ENCODE results near the gene MAPKAP1.

MAPKAP1 gene

DNA sequence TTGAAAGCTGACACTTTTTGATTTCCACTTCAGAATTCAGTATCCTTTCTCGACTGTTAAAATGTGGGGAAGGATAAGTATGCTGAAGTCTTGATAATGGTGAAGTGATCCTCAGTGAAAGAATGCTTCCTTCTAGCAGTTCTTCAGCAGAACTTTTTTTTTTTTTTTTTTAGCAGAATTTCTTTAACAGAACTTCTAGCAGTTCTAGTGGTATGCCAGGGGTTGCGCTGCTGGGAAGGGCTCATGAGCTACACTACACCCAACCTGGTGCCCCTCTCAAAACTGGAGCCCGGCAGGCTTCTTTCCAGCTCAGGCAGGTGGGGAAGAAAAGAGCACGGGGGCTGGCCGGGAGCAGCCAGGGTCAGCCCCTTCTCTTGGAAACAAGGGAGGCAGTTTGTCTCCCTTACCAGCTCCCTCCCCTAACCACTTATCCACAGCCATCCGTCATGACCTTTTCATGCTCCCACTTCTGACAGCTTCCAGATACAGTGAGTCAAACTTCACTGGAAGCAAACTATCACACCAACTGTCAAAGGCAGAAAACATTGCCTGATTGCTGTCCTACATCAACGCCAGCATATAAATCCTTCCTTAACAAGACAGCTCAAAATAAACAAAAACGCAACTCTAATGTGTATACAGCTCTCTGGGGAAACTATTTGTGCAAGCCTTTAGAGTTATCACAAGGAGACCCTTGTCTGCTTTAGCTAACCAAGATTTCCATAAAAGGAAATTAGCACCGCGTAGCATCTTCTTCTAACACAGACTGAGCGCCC lies 233.9 kb downstream of the MAPKAP1 start:
- no peak for DNase-seq

DNA sequence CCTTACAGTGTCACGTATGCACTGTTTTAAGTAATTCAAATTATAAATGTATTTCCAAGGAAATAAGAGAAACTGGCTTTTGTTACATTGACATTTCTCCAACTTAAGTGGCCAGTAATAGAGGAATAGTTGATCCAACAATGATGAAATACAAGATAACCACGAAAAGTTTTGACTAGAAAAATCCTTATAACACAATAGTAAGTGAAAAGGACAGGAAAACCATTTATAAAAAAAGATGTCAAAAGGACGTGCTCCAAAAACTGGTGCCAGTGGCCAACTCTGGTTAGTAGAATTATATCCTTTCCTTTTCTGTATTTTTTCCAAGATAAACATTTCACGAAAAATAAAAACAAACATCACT lies 234.5 kb downstream of the MAPKAP1 start:
- no peak for DNase-seq

DNA sequence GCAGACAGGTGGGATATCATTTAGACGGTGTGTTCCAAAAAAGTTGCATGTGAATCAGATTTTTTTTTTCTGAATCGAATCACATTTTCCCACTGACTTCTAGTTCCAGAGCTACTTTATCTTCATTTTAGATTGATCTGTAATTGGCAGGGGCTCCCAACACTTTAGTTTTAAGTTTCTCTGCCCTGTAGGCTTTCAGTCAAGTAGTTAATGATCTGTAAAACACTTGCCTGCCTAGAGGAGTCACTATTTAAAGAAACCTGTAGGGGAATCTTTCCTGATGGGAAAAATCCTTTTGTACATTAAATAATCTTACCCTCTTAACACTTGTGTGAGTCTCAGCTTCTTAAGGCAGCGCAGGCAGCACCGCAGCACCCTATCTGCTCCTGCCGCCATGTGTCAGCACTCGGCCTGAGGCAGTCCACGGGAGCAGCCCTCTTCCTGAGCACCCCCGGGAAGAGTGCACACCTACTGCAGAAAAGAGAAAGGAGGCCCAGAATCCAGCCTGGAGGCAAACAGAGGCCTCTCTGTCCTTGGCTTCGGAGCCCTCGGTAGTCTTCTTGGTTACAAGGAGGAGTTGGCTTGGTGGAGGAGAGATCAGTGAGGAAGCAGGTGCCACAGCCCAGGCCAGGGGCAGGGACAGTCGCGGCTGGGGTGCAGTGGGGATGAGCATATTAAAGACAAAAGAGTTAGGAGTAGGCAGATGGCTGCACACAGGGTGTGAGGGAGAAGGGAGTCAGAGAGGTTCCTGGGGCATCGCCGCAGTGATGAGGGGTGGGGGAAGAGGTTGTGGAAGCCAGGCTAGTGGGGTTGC lies 236.0 kb downstream of the MAPKAP1 start:
- no peak for DNase-seq

DNA sequence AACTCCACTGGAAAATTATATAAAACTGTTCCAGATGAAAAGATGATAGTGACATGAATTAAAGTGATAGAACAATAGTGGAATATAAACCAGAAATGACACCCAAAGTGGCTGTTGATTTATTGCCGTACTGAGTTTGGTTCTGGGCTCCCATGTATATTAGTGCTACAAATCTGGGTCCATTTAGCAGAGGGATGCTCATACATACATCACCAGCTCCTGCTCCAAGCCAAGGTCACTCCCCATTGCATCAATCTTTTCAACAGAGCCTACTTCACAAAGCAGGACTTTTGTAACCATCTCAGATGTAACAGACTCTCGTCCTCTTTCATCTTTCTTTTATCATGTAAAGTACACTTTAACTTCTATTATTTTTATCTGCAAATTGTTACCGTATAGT lies 236.8 kb downstream of the MAPKAP1 start:
- no peak for DNase-seq

DNA sequence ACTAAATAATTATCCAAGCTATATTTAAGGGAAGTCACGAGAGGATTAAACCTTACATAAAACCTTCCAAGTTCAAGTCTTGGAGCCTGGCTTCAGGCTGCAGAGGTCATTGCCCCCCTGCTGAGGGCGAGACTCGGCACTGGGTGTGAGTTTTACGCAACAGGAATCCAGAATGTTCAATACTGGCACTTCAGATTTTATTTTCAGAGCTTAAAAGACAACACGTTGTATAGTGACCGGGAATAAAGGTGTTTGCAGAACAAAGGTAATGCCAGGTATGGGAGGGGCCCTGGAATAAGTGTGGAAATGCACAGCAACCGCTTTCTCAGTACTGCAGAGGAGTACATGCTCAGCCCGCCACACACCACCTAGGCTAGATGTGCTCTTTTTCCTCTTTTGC lies 238.4 kb downstream of the MAPKAP1 start:
- DNase-seq: no peak

DNA sequence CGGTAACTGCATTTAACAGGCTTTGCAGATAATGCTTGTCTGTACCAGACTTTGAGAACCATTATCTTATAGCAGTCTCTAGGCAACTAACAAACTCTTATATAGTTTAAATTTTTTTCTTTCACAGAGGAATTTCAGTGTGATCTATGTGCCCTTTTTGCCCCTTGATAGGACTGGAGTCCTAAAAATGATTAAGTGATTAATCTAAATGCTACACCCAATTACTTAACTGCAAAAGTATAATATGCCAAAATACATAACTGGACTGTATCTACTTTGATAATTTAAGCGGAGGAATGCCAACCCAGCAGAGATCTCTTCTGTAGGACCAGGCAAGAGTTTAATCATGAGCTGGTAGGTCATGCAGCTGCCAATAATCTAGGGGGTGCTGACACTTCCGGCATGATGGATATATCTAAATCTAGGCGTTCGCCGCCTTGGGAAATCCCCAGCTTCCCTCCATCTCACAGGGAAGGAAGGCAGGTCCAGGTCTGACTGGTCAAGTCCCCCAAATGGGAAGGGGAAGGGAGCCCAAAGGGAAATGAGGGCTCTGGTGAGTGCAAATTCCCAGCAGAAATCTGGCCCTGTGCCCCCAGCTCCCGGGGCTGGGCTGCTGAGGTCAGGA lies 239.8 kb downstream of the MAPKAP1 start:
- DNase-seq: no peak

DNA sequence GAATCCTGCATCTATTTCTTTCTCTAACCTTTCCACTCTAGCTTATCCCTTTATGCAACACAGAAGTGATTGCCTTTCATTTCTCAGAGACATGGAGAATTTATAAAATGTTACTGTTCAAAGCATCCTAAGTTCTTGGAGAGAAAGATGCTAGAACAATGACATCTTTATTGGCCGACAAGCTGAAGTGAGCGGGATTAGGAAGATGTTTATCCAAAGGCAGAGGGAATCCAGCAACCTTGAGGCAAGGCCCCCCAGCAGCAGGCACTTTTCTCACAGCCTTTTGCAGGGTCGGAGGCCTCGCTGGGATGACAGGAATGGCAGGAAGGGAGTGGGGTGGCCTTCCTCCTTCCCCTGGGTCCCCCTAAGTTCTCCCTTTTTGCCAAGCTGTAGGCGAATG lies 240.6 kb downstream of the MAPKAP1 start:
- DNase-seq: no peak

DNA sequence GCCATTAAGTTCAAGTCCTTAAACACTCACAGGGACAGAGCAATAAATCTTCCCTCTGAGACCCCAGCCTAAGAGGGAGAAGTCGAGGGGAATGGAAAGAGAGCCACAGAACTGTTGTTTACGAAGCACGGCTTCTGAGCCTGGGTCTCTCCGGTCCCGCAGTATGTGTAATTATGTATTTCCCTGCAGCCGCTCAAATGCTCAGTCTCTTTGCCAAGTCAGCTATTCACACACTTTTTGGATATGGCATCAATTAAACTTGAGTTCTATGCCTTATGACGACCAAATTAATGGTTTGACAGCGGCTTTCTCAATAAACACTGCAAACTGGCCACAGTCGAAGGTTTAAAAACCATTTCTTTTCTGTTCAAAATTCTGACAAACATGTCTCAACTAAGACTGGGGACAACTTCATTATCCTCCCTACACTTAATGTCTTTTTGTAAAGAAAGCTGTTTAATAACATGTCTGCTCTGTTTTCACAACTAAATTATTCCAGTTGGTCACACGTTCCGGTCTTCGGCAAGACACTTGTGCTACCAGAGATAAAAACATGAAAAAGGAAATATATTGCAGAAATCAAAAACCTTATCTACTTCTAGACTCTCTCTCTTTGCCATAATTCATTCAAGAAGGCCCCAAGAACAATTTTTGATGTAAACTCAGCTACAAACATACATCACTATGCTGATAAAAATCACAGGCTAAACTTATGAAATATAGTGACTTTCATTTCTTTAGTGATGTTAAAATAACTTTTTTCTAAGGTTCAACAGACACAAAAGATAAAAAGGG lies 242.2 kb downstream of the MAPKAP1 start:
- DNase-seq: no peak

DNA sequence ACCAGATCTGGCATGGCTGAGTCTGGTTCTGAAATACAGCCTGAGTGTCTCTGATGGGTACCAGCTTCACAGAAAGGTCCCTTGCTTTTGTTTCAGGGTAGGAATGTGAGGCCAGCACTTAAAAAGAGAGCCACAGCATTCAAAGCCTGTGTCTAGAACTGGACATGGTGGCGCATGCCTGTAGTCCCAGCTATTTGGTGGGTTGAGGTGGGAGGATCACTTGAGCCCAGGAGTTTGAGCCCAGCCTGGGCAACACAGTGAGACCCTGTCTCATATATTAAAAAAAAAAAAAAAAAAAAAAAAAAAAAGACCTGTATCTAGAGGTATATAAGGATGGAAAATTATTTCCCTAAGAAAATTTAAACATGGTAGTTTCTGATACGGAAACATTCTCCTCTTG lies 243.1 kb downstream of the MAPKAP1 start:
- DNase-seq: no peak

DNA sequence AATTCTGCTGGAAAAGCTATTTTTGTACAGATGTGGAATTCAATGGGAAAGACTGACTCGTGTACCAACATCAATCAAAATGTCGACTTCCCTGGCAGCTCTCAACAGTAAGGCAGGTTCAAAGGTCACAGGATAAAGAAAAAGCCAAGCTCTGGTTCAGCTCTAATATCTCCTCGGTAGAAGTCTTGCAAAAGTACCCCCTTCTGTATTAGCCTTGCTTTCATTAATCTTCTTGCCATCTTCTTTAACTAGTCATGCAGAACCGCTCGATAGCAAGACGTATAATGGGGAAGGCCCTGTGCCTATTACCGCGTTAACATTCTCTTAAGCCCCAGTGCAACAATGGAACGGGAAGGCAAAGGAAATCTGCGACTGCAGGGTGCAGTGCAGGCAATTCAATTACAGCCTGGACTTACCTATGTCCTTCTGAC lies 244.1 kb downstream of the MAPKAP1 start:
- no peak for DNase-seq

DNA sequence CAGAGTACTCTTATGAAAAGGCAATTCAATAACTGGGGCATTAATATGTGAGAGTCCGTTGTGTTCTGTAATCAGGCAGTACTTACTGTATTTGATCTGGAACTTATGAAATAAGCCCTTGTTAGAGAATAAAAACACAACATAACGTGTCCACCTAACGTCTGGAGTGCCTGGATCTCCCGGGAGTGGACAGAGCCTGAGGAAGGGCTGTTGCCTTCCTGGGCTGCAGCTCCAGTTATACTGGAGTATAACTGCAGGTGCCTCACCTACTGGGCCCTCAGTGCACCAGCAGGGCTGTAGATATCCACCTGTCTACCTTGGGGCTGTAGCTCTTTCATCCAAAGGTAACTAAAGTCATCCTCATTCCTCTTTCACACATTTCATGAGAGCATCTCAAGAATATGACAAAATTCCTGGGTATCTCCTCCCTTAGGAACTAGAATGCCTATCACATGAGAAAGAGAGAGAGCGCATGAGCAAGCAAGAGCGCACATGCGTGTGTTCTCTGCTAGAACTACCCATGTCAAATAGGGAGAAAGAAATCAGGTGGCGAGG lies 245.3 kb downstream of the MAPKAP1 start:
- DNase-seq: no peak

DNA sequence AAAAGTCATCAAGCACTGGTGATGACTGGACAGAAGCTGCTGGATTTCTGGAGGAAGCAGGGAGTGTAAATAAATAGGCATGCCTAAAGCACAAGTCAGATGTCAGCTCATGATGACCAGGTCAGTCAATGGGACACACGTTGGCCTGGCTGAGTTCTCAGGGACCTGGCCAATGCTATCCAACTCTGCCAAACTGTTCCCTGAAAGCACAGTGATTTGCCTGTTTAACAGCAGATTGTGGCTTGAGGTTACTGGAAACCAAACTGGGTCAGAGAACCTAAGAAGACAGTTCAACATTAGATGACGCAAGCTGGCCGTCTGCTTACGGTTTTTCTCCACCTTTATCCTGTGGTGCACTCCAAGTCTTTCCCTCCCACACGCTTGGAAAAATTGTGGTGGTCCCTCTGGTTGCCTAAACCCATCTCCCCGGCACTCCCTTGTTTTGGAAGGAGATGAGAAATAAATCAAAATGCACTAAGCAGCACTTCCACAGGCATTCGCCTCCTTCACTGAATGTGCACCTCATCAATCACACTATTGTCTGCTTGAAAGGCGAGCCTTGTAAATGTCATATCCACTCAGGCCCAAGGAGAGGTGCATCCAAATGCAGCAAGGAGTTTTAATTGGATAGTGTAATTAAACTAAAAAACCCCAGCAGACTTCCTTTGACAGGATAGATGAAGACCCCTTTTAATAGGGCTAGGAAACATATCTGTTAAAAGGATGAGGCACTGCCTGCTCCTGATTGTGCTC lies 245.9 kb downstream of the MAPKAP1 start:
- no peak for DNase-seq

DNA sequence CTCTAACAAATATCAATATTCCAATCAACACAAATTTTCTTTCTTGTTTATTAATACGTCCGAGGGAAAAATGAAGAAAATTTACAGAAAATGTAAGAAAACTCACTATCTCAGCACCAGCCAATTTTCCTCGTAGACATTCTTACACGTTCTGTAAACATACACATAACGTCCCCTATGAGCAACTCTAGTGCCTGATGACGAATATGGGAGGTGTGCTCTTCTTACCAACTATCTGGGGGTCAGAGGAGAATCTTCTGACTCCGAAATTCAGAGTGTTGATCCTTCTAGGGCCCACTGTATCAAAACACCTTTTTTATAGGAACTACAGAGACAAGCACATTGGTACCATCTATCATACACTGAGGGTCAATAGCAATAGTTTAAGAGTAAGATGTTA lies 246.7 kb downstream of the MAPKAP1 start:
- no peak for DNase-seq

DNA sequence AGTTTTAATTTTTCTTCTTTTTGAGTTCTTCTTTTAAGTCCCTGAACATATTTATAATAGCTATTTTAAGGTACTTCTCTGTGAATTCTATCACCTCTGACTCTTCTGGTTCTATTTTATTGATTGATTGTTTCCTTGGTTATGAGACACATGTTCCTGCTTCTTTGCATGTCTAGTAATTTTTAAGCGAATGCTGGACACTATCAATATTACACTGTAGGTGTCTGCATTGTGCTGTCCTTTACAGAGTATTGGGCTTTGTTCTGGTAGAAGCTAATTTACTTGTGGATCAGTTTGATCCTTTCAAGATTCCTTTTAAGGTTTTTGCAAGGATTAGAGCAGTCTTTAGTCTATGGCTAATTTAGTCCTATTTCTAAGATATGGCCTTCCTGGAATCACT lies 249.7 kb downstream of the MAPKAP1 start:
- DNase-seq: no peak

DNA sequence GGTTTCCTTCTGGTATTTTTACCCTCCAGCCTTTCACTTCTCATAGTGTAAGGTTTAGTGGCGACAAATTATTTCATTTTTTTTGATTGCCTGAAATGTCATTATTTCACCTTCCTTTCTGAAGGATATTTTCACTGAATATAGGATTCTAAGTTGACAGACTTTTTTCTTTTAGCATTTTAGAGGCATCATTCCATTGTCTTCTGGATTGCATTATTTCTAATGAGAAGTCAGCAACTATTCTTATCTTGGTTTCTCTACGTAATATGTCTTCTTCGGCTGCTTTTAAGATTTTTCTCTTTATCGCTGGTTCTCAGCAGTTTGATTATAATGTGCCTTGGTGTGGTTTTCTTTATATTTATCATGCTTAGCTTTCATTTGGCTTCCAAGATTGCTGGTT lies 251.1 kb downstream of the MAPKAP1 start:
- DNase-seq: no peak

DNA sequence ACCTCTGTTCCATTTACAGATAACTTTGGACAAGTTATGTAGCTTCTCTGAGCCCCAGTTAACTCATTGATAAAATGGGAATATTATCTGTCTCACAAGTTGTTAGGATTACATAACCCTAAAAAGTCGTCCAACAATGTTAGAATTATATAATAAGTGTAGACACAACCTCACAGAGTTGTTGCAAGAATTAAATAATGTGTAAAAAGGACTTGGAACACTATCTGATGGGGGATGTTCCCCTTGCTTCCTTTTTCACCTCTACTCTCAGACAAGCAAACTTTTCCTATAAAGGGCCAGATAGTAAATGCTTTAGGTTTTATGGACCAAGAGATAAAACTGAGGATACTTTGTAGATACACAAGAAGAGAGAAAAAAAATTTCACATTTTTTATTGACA lies 251.9 kb downstream of the MAPKAP1 start:
- no peak for DNase-seq

DNA sequence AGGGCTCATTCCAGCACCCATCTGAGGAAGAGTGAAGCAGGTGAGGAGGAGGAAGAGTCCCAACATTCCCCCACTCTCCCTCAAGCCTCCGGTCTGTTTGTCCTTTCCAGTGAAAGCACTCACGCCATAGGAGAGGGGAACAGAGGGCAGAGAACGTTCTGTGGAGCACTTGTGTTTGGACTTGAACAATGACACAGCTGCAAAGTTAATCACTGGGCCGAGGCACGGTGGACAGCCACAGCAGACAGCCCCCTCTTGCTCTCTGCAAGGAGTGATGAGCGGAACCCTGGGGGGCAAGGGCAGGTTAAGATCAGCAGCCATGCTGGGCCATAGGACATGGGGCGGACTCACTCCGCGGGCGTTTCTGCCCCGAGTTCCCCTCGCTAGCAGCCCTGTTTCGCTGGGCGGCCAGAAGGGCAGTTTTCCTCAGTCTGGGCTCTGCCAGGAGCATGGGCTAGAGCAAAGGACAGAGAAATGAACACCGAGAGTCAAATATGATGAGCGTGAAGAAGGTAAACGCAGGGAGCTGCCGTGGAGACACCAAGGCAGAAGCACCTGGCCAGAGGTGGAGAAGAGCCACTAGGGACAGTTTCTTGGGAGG lies 259.7 kb downstream of the MAPKAP1 start:
- DNase-seq: no peak

DNA sequence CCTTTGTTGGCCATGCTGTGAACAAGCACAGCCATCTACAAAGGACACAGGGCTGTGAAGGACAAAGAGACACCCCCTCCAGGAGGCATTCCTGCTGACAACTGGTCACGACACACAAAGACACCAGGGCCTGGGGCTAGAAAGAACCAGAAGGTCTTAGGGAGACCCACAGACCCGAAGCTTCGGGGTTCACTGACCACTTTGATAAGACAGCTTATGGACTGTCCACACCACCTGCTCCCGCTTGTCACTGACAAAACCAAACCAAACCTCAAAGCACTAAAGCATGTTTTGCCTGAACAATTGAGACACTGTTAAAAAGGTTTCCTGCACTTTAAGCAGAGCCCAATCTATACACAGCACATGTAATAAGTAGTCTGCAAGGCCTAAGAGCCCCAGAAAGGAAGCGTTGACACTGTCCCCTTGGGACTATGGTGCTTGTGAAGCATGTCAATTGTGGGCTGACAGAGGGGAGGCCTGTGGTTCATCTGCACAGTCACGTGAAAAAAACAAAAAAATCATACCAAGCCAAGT lies 260.4 kb downstream of the MAPKAP1 start:
- no peak for DNase-seq

DNA sequence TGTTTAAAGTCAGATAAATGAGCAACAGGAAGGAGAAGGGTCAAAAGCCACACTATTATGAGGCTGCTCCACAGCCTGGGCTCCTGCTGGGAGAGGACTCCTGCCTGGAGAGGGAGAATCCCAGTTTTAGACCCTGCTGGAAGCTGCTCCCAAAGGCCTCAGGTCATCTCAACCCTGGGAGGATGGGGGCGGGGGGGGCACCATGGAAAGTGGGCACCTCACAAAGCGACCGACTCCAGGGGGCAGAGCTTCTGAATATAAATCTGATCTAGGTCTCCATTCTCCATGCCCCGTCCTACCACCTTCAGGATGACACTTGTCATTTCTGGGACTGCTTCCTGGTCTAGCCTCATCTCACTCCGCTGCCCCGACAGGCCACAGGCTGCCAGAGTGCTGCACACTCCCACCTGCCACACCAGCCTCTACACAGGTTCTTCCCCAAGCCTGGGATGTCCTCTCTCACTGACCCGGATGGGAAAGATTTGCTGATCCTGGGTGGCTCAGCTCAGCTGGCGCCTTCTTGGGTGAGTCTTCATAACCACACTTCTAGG lies 262.0 kb downstream of the MAPKAP1 start:
- DNase-seq: no peak

DNA sequence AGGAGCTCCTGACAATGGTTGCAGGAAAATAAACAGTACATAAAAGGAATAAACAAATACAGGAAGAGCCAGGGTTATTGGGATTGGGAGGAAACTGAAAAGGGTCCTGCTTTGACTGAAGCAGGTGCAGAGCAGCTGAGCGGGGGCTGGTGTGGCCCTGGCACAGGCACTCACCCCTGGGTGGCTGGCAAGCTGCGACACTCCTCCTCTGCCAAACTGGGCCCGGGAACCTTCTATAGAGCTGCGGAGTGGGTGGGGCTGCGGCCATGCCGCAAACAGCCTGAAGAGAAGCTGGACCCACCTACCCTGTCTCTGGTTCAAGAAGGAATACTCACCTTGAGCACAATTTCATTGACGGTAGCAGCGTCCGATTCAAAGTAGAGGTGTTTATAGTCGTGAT lies 262.8 kb downstream of the MAPKAP1 start:
- no peak for DNase-seq

DNA sequence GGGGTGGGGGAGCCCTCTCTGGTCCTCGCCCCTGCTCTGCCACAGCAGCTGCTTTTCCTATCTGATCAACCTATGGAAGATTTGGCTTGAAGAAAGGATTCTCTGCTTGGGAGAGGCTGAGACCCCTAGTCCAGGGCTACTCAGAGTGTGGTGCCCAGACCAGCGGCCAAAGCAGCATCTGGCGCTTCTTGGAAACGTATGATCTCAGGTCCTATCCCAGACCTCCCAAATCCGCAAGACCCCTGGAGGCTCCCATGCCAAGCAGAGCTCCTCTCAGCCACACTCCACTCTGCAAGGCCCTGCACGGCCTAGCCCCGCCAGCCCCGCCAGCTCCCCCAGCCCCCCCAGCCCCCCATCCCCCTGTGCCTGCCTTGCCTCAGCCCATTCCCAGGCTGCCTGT lies 263.6 kb downstream of the MAPKAP1 start:
- DNase-seq: no peak
